Type B pancreatic cell (in vitro differentiated cells): ENCODE results near the gene ST8SIA2. TPM values are rescaled to one million over a fixed set of nuclear protein-coding genes. Genes with fewer than 3 reads are reported as not detected.

Source experiments
- DNase-seq: peaks from one replicate; pipeline ENCODE4 v3.0.0; 2021; ENCODE audit warnings: mixed read lengths; ENCODE audit not compliant: unreplicated experiment; ENCODE audit errors: extremely low spot score
- H3K27ac Mint-ChIP-seq: 2 replicates; pipeline ENCODE4 v1.8.0; 2021; ENCODE audit warnings: mild to moderate bottlenecking, mixed read lengths
- H3K27me3 Mint-ChIP-seq: 2 replicates; pipeline ENCODE4 v1.8.0; 2021; ENCODE audit warnings: mixed read lengths
- H3K36me3 Mint-ChIP-seq: 2 replicates; pipeline ENCODE4 v1.8.0; 2021; ENCODE audit warnings: mixed read lengths
- H3K4me1 Mint-ChIP-seq: one replicate; pipeline ENCODE4 v1.8.0; 2021; ENCODE audit warnings: mixed read lengths; ENCODE audit not compliant: unreplicated experiment
- H3K4me3 Mint-ChIP-seq: 2 replicates; pipeline ENCODE4 v1.8.0; 2021; ENCODE audit warnings: mild to moderate bottlenecking, mixed read lengths
- H3K9me3 Mint-ChIP-seq: 2 replicates; pipeline ENCODE4 v1.8.0; 2021; ENCODE audit warnings: mixed read lengths
- total RNA-seq: library from RNA; stranded (reverse); gene quantifications from 2 replicates; pipeline ENCODE4 v1.2.1, GENCODE V29; 2021; ENCODE audit warnings: low replicate concordance
- TF ChIP-seq, protein P1 (sequence below): fragments of 200-600 bp; sonication (generic); conservative IDR thresholded peaks from 2 replicates; pipeline ENCODE4 v1.5.0; 2021; ENCODE audit warnings: antibody characterized with exemption, mild to moderate bottlenecking

ST8SIA2 gene
- total RNA-seq, 1 donor from 2014 or later, result 16.8 TPM

DNA sequence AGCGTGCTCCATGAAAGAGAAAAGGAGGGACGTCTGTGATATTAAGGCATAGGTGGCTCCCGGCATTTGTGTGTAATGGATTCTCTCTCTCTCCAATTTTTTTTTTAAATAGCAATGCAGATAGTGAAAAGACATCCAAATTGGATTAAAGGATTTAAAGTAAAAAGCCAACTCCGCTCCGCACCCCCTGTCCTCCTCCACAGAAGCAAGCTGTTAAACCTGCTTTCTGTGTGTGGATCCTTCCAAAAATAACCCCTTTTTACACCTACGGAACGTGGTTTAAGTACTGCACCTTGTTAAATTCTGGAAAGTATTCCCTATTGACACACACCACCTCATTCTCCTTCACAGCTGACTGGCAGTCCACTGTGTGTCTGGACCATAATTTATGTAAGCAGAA is 61.6 kb downstream of the ST8SIA2 start:
- TF ChIP-seq, protein P1, sequence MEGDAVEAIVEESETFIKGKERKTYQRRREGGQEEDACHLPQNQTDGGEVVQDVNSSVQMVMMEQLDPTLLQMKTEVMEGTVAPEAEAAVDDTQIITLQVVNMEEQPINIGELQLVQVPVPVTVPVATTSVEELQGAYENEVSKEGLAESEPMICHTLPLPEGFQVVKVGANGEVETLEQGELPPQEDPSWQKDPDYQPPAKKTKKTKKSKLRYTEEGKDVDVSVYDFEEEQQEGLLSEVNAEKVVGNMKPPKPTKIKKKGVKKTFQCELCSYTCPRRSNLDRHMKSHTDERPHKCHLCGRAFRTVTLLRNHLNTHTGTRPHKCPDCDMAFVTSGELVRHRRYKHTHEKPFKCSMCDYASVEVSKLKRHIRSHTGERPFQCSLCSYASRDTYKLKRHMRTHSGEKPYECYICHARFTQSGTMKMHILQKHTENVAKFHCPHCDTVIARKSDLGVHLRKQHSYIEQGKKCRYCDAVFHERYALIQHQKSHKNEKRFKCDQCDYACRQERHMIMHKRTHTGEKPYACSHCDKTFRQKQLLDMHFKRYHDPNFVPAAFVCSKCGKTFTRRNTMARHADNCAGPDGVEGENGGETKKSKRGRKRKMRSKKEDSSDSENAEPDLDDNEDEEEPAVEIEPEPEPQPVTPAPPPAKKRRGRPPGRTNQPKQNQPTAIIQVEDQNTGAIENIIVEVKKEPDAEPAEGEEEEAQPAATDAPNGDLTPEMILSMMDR, result no peak
- peaks cover 28% of the 10 kb centered on the region for H3K36me3 Mint-ChIP-seq
- H3K27me3 Mint-ChIP-seq, result no peaks in the 10 kb centered on the region
- peaks cover 4% of the 10 kb centered on the region for H3K4me1 Mint-ChIP-seq
- H3K4me3 Mint-ChIP-seq, result no peak overlapping the region
- H3K27ac Mint-ChIP-seq, result no peak overlapping the region
- no peaks in the 10 kb centered on the region for H3K9me3 Mint-ChIP-seq
- no peak for DNase-seq

DNA sequence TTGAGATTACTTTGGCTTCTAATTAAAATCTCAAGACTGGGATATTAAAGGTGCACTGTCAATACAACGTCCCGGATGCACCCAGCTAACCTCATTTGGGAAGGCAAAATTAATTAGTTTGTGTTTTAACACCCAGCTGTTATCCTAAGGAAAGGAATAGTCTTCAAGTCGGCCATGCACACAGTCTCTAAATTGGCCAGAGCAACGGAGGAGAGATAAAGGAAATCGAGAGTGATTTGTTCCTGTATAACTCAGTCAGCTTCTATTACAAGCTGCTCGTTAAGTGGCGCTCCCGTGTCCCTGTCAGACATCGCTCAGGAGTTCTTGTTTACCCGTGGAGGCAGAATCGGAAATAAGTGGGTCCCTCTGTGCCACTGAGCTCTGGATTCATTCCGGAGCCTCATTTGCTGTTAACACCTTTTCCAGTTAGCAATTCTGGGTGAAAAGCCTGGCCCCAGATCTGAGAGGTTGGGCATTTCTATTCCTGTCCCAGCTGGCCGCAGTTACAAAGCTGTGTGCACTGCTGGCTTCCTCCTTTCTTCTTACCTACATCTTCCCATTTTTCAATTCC is 63.9 kb downstream of the ST8SIA2 start:
- H3K4me1 Mint-ChIP-seq, result peaks cover 6% of the 10 kb centered on the region
- TF ChIP-seq, protein P1, result no peak
- no peak overlapping the region for H3K27ac Mint-ChIP-seq
- peaks cover 14% of the 10 kb centered on the region for H3K36me3 Mint-ChIP-seq
- H3K9me3 Mint-ChIP-seq, result no peaks in the 10 kb centered on the region
- DNase-seq, result no peak
- no peak overlapping the region for H3K4me3 Mint-ChIP-seq
- H3K27me3 Mint-ChIP-seq, result no peaks in the 10 kb centered on the region

DNA sequence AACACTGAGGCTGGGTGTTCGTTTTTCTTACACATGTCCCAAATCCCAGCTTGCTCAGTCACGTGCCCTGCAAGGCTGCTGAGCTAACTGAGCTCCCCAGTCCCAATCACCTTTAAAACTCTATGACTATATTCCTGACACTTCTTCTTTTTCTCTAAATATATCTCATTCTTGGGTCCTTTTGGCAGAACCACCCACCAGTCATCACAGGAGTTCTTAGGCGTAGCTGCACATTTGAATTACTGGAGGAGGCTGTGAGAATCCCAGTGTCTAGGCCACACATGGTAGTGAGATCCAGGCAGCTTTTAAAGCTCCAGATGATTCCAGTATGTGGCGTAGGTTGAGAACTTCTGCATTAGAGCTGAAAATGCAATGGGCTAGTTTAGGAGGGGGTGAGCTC is 66.3 kb downstream of the ST8SIA2 start:
- DNase-seq, result no peak
- TF ChIP-seq, protein P1, result no peak
- Mint-ChIP-seq H3K27ac (no peak overlapping the region), H3K4me1 (peaks cover 8% of the 10 kb centered on the region), H3K4me3 (no peak overlapping the region), H3K27me3 (no peaks in the 10 kb centered on the region), H3K36me3 (peaks cover 18% of the 10 kb centered on the region), H3K9me3 (no peaks in the 10 kb centered on the region)

GRCh38 chr15:92462424-92463125 is 68.9 kb downstream of the ST8SIA2 start:
- DNase-seq, result no peak
- TF ChIP-seq, protein P1, result no peak
- no peaks in the 10 kb centered on the region for H3K27me3 Mint-ChIP-seq
- peaks cover 8% of the 10 kb centered on the region for H3K4me1 Mint-ChIP-seq
- no peak overlapping the region for H3K4me3 Mint-ChIP-seq
- no peaks in the 10 kb centered on the region for H3K9me3 Mint-ChIP-seq
- H3K27ac Mint-ChIP-seq, result no peak overlapping the region
- H3K36me3 Mint-ChIP-seq, result peaks cover 13% of the 10 kb centered on the region

DNA sequence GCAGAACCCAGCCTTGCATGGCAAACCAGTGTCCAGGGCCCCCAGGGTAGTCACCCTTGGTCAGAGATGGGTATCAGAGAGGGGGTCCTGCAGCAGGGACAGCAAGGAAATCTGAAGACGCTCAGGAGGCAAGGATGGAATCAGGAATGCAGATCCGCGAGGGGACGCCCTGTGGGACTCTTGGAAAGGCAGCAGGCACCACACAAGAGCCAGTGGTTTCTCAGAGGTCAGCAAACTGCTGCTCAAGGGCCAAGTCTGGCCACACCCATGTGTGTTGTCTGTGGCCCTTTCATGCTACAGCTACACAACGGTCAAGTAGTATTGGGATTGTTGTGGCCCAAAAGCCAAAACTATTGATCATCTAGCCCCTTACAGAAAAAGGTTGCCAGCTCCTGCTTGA is 69.7 kb downstream of the ST8SIA2 start:
- DNase-seq, result no peak
- no peak overlapping the region for H3K4me3 Mint-ChIP-seq
- H3K36me3 Mint-ChIP-seq, result peaks cover 19% of the 10 kb centered on the region
- no peaks in the 10 kb centered on the region for H3K27me3 Mint-ChIP-seq
- TF ChIP-seq, protein P1, result no peak
- H3K4me1 Mint-ChIP-seq, result peaks cover 8% of the 10 kb centered on the region
- no peak overlapping the region for H3K27ac Mint-ChIP-seq
- H3K9me3 Mint-ChIP-seq, result peaks cover 2% of the 10 kb centered on the region
